Duodenal mucosa (tissue), 2 donors: Measurements from ENCODE around the gene SLC19A1.
"Not testable (repeated sequence)": the region's sequence is repeated elsewhere in the genome, so short reads cannot be mapped to it uniquely, and the experiment has no call there.

Experiments used
- H3K27ac ChIP-seq: one replicate; pipeline ENCODE4 v1.7.0; 2013; ENCODE audit warnings: low read depth, low read length
- H3K27me3 ChIP-seq, 2 donors: one replicate each; pipeline ENCODE4 v1.7.0; 2013; ENCODE audit warnings: low read length in 2 of 2, control low read depth in 1 of 2; ENCODE audit not compliant: insufficient read depth in 2 of 2, control insufficient read depth in 1 of 2
- H3K36me3 ChIP-seq, 2 donors: one replicate each; pipeline ENCODE4 v1.7.0; 2013; ENCODE audit warnings: low read length in 2 of 2, control low read depth in 1 of 2; ENCODE audit not compliant: insufficient read depth in 2 of 2, control insufficient read depth in 1 of 2
- H3K4me1 ChIP-seq, 2 donors: one replicate each; pipeline ENCODE4 v1.7.0; 2013; ENCODE audit warnings: low read length in 2 of 2, control low read depth in 1 of 2; ENCODE audit not compliant: insufficient read depth in 2 of 2, control insufficient read depth in 1 of 2
- H3K4me3 ChIP-seq, 2 donors: one replicate each; pipeline ENCODE4 v1.7.0; 2013; ENCODE audit warnings: low read length in 2 of 2, low read depth in 1 of 2
- H3K9ac ChIP-seq, 2 donors: one replicate each; pipeline ENCODE4 v1.7.0; 2013; ENCODE audit warnings: low read length in 2 of 2, low read depth in 1 of 2
- H3K9me3 ChIP-seq, 2 donors: one replicate each; pipeline ENCODE4 v1.7.0; 2013; ENCODE audit warnings: low read length in 2 of 2, control low read depth in 1 of 2; ENCODE audit not compliant: control insufficient read depth in 1 of 2

SLC19A1 gene

DNA sequence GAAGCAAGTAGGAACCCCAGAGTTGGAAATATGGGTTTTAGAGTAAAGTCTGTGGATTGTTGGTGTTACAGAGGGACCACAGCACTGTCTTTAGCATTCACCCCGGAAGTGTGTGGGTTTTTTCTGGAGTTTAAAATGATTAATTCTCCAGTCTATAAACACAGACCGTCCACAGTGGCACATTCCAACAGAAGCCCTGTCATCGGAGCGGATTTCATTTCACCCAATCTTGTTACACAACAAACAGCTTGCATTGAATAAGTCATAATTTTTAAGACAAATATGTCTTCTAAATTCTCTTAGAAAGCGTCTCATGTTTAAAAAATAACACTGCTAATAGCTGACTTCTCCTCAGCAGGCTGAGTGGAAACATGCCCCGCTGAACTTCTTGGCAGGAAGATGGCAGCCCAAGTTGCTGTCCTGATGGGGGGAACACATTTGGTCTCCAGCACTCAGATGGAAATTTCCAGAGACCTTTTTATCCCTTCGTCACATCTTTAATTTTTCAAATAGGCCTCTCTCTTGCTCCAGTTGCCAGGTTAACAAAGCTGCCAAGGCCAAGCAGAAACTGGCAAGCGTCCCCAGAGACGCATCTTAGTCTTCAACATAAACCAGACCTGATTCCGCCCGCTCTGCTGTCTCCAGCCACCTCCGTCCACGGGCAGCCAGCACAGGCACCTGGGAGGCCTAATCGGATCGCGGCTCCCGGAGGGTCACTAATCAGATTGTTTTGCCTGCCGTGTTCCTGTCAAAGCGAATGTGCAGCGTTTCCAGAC lies 28.8 kb upstream of the SLC19A1 start:
- Histone ChIP-seq H3K27ac (no peak overlapping the region), H3K27me3 (no peaks in the 10 kb centered on the region), H3K4me3 (no peak overlapping the region), H3K4me1 (peaks cover 0 to 6% of the 10 kb centered on the region in 2 donors), H3K9me3 (no peaks in the 10 kb centered on the region), H3K9ac (no peak overlapping the region), H3K36me3 (no peaks in the 10 kb centered on the region)

DNA sequence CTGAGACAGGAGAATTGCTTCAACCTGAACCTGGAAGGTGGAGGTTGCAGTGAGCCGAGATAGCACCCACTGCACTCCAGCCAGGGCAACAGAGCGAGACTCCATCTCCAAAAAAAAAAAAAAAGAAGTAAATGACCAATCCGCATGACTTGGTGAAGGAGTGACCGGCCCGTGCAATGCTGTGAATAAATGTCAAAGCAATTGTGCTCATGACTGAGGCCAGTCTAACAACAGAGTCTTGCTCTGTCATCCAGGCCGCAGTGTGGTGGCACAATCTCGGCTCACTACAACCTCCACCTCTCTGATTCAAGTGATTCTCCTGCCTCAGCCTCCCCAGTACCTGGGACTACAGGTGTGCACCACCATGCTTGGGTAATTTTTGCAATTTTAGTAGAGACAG lies 27.8 kb upstream of the SLC19A1 start:
- Histone ChIP-seq H3K27me3 (no peaks in the 10 kb centered on the region), H3K27ac (no peak overlapping the region), H3K4me1 (peaks cover 0 to 6% of the 10 kb centered on the region in 2 donors), H3K36me3 (no peaks in the 10 kb centered on the region), H3K9me3 (no peaks in the 10 kb centered on the region), H3K9ac (no peak overlapping the region), H3K4me3 (no peak overlapping the region)

- Histone ChIP-seq H3K36me3 (no peaks in the 10 kb centered on the region), H3K9me3 (no peaks in the 10 kb centered on the region), H3K4me3 (no peak overlapping the region), H3K9ac (no peak overlapping the region), H3K27me3 (no peaks in the 10 kb centered on the region), H3K27ac (no peak overlapping the region), H3K4me1 (peaks cover 0 to 6% of the 10 kb centered on the region in 2 donors)
These were observed 26.1 kb upstream of the SLC19A1 start for GRCh38 chr21:45568383-45568782.

GRCh38 chr21:45564137-45564536 lies 21.9 kb upstream of the SLC19A1 start:
- not testable (repeated sequence) for H3K4me1 ChIP-seq, H3K36me3 ChIP-seq, H3K4me3 ChIP-seq, H3K27ac ChIP-seq, H3K9ac ChIP-seq, H3K9me3 ChIP-seq, H3K27me3 ChIP-seq

GRCh38 chr21:45562965-45563364 lies 20.7 kb upstream of the SLC19A1 start:
- H3K4me1 ChIP-seq = no peaks in the 10 kb centered on the region
- no peak overlapping the region for H3K27ac ChIP-seq
- H3K4me3 ChIP-seq = no peak overlapping the region
- H3K9me3 ChIP-seq = no peaks in the 10 kb centered on the region
- no peak overlapping the region for H3K9ac ChIP-seq
- H3K27me3 ChIP-seq = peaks cover 0 to 3% of the 10 kb centered on the region in 2 donors
- no peaks in the 10 kb centered on the region for H3K36me3 ChIP-seq

GRCh38 chr21:45562402-45562801 lies 20.2 kb upstream of the SLC19A1 start:
- peaks cover 0 to 3% of the 10 kb centered on the region in 2 donors for H3K27me3 ChIP-seq
- no peaks in the 10 kb centered on the region for H3K4me1 ChIP-seq
- H3K9ac ChIP-seq = no peak overlapping the region
- no peaks in the 10 kb centered on the region for H3K9me3 ChIP-seq
- no peak overlapping the region for H3K4me3 ChIP-seq
- H3K27ac ChIP-seq = no peak overlapping the region
- no peaks in the 10 kb centered on the region for H3K36me3 ChIP-seq

DNA sequence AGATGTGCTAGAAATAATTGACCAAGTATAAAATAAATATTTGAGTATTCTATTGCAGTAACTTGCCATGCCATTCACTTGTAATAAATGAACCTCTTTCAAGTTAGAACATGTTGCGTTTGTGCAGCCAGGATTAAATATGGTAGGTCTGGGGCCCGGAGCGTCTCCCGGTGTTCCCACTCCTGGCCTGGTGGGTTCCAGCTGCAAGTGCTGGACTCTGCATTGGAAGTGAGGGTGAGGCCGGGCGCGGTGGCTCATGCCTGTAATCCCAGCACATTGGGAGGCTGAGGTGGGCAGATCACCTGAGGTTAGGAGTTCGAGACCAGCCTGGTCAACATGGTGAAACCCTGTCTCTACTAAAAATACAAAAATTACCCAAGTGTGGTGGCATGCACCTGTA lies 19.0 kb upstream of the SLC19A1 start:
- not testable (repeated sequence) for H3K4me1 ChIP-seq, H3K27me3 ChIP-seq, H3K27ac ChIP-seq, H3K9ac ChIP-seq, H3K4me3 ChIP-seq, H3K36me3 ChIP-seq, H3K9me3 ChIP-seq

DNA sequence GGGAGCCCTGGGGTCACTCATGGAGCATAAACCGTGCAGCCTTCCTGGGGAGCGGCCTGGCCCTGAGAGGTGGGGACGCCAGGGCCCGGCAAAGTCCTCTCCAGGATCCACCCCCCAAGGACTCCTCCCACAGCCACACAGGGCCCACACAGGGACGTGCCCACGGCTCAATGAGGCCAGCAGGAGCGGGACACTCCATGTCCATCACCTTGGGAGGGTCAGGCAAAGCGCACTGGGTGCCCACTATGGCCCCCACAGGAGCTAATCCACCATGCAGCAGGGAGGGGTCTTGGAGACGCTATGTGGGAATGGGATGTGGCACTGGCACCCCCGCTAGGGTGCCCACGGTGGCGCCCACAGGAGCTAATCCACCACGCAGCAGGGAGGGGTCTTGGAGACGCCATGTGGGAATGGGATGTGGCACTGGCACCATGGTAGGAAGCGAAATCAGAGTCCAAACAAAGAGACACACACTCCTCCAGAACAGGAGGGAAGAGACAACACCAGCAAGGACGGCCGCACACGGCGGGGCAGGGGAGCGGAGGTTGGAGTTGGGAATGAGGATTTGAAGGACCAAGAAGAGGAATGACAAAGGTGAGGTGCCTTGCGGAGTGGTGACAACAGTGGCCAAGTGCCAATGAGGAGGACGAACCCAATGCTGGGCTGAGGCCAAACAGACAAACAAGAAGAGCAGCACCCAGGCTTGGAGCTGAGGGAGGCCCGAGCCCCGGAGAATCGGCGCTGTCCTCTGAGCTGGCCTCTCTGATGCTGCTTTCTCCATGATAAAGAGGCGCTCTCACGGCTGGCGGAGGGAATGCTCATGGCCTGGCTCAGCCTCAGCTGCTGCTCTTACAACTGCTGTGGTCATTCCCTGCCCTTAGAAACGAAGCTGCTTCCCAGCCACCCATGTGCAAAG lies 18.1 kb upstream of the SLC19A1 start:
- Histone ChIP-seq H3K4me1 (peaks cover 0 to 7% of the 10 kb centered on the region in 2 donors), H3K36me3 (no peaks in the 10 kb centered on the region), H3K27ac (no peak overlapping the region), H3K4me3 (no peak overlapping the region), H3K9ac (no peak overlapping the region), H3K9me3 (no peaks in the 10 kb centered on the region), H3K27me3 (peaks cover 0 to 3% of the 10 kb centered on the region in 2 donors)

GRCh38 chr21:45559216-45560105 lies 17.2 kb upstream of the SLC19A1 start:
- Histone ChIP-seq H3K4me3 (no peak overlapping the region), H3K9me3 (no peaks in the 10 kb centered on the region), H3K27ac (no peak overlapping the region), H3K4me1 (peaks cover 0 to 7% of the 10 kb centered on the region in 2 donors), H3K9ac (no peak overlapping the region), H3K27me3 (peaks cover 0 to 3% of the 10 kb centered on the region in 2 donors), H3K36me3 (no peaks in the 10 kb centered on the region)
